ENCODE data around the gene MSRB2.
A peak's percentile ranks its signal among the peaks of the same experiment; 100 is the strongest.

MSRB2 gene

GRCh38 chr10:23156447-23157150 lies 61.2 kb downstream of the MSRB2 start:
- Histone ChIP-seq H3K36me3 (no peaks in the 10 kb centered on the region), H3K4me3 (ENCODE audit: low read depth in 1 of 2, low read length in 1 of 2) (no peak overlapping the region), H3K9me3 (no peaks in the 10 kb centered on the region), H3K4me1 (ENCODE audit: control insufficient read depth in 1 of 2, insufficient read depth in 1 of 2, low read depth in 1 of 2, low read length in 1 of 2) (peaks cover 0 to 5% of the 10 kb centered on the region in 2 experiments), H3K27me3 (peaks cover 38% of the 10 kb centered on the region), H3K27ac (no peak overlapping the region)
- no peak for TF ChIP-seq CTCF (IDR thresholded peaks at IDR 0.05)

DNA sequence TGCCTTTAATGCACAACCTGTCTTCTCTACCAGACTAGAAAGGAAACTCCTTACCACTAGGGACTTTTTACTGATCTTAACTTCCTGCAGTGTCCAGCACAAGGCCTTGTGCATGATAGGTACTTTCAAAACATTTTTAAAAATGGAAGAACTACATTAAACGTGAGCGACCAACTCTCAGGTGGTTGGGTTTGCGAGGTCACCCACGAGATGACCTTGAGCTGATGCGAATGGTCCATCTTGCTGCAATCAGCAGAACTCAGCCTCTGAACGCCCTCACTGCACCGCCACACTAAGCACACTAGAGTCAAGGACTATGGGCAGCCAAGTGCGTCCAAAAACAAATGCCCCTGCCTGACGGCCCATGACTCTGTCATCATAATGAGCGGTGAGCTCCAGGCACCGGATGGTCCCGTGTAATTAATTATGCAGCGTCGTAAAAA lies 61.9 kb downstream of the MSRB2 start:
- H3K4me1 ChIP-seq (ENCODE audit: control insufficient read depth in 1 of 2, insufficient read depth in 1 of 2, low read depth in 1 of 2, low read length in 1 of 2): peaks cover 0 to 5% of the 10 kb centered on the region in 2 experiments
- H3K27me3 ChIP-seq: peaks cover 44% of the 10 kb centered on the region
- no peak overlapping the region for H3K27ac ChIP-seq
- H3K4me3 ChIP-seq (ENCODE audit: low read depth in 1 of 2, low read length in 1 of 2): no peak overlapping the region
- H3K36me3 ChIP-seq: no peaks in the 10 kb centered on the region
- no peaks in the 10 kb centered on the region for H3K9me3 ChIP-seq
- TF ChIP-seq CTCF (IDR thresholded peaks at IDR 0.05): no peak

- H3K9me3 ChIP-seq: no peaks in the 10 kb centered on the region
- no peak for TF ChIP-seq CTCF (IDR thresholded peaks at IDR 0.05)
- no peaks in the 10 kb centered on the region for H3K36me3 ChIP-seq
- H3K27ac ChIP-seq: no peak overlapping the region
- H3K4me1 ChIP-seq (ENCODE audit: control insufficient read depth in 1 of 2, insufficient read depth in 1 of 2, low read depth in 1 of 2, low read length in 1 of 2): peaks cover 0 to 5% of the 10 kb centered on the region in 2 experiments
- peaks cover 49% of the 10 kb centered on the region for H3K27me3 ChIP-seq
- H3K4me3 ChIP-seq (ENCODE audit: low read depth in 1 of 2, low read length in 1 of 2): no peak overlapping the region
These were observed 62.5 kb downstream of the MSRB2 start for GRCh38 chr10:23157691-23158369.

DNA sequence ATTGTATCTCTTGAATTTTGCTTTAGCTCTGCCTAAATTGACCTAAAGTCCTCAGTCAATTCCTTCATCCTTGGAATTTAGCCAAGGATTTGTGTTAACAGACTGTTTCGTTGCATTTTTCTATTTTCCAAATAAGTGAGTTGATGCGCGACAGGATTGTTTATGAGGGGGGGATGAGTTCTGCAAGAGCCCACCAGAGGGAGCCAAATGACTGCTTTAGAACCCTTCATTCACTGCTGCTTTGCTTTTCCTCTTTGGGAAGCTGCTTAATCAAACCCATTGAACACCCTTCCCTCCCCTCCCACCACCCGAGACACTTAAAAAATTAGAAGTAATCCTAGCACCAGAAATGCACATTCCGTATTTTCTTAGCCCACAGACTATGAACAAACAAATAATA lies 63.0 kb downstream of the MSRB2 start:
- peak; percentile 64 for TF ChIP-seq CTCF (IDR thresholded peaks at IDR 0.05)
- Histone ChIP-seq H3K4me1 (ENCODE audit: control insufficient read depth in 1 of 2, insufficient read depth in 1 of 2, low read depth in 1 of 2, low read length in 1 of 2) (peaks cover 0 to 5% of the 10 kb centered on the region in 2 experiments), H3K27ac (no peak overlapping the region), H3K27me3 (peaks cover 52% of the 10 kb centered on the region), H3K4me3 (ENCODE audit: low read depth in 1 of 2, low read length in 1 of 2) (no peak overlapping the region), H3K9me3 (no peaks in the 10 kb centered on the region), H3K36me3 (no peaks in the 10 kb centered on the region)

DNA sequence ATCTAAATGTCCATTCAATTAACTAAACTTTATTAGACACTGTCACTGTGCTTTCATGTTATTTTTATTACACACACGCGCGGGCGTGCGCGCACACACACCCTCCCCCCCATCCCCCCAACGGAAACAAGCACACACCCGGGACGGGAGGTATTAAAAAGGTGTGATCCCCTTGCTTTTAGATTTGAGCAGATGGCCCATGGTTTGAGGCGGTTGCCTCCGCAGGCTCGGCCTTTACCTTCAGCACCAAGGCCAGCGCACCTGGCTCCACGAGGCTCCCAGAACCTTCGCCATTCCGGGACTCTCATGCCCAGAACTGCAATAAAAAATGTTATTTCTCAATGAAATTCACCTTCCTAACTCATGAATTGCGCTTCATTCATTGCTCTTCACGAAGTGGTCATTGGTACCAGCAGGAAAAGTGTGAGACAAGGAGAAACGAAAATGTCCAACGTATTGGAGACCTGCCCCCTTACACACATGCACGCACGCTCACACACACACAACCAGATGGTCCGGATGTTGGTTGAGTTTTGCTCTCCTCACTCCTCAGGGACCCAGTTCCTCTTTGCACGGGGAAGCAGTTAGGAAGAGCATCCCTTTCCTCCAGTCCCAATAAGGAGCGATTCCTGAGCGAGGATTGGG lies 76.0 kb downstream of the MSRB2 start:
- H3K4me1 ChIP-seq (ENCODE audit: control insufficient read depth in 1 of 2, insufficient read depth in 1 of 2, low read depth in 1 of 2, low read length in 1 of 2): no peaks in the 10 kb centered on the region
- no peaks in the 10 kb centered on the region for H3K36me3 ChIP-seq
- no peaks in the 10 kb centered on the region for H3K9me3 ChIP-seq
- no peak overlapping the region for H3K4me3 ChIP-seq (ENCODE audit: low read depth in 1 of 2, low read length in 1 of 2)
- no peak overlapping the region for H3K27ac ChIP-seq
- no peak for TF ChIP-seq CTCF (IDR thresholded peaks at IDR 0.05)
- peaks cover 97% of the 10 kb centered on the region for H3K27me3 ChIP-seq
